Measurements from ENCODE around the gene FBXO36. TPM values are rescaled to one million over a fixed set of nuclear protein-coding genes. Genes with fewer than 3 reads are reported as not detected.

FBXO36 gene
- total and polyA plus RNA-seq, 7 donors, result 0.90 to 3.5 (median 2.9) TPM

- no peaks in the 10 kb centered on the region for H3K36me3 ChIP-seq
- no peaks in the 10 kb centered on the region for H3K27me3 ChIP-seq
- no peak overlapping the region for H3K27ac ChIP-seq
- no peak for DNase-seq
- 90% methylated on average over 10 of the region's 10 CpGs for WGBS, 2 donors
- no peaks in the 10 kb centered on the region for H3K9me3 ChIP-seq
- intact Hi-C loops (cut with DNase I), result no loop called here
- TF ChIP-seq POLR2AphosphoS5 (IDR thresholded peaks at IDR 0.05) (no peak), EP300 (IDR thresholded peaks at IDR 0.05) (no peak), POLR2A (IDR thresholded peaks at IDR 0.05) (no peak), CTCF (IDR thresholded peaks at IDR 0.05) (no peak)
- H3K4me1 ChIP-seq, result peaks cover 0 to 22% (median 14%) of the 10 kb centered on the region in 4 donors
- no peak overlapping the region for H3K4me3 ChIP-seq
These were observed 90.1 kb downstream of the FBXO36 start for GRCh38 chr2:230012267-230012884.

- intact Hi-C loops (cut with DNase I), result no loop called here
These were observed 94.5 kb downstream of the FBXO36 start for GRCh38 chr2:230016844-230017243.

GRCh38 chr2:230018153-230018552 lies 95.8 kb downstream of the FBXO36 start:
- intact Hi-C loops (cut with DNase I), result no loop called here
- H3K27ac ChIP-seq, result no peak overlapping the region
- H3K27me3 ChIP-seq, result no peaks in the 10 kb centered on the region
- DNase-seq, result no peak
- H3K9me3 ChIP-seq, result no peaks in the 10 kb centered on the region
- no peak for TF ChIP-seq POLR2AphosphoS5 (IDR thresholded peaks at IDR 0.05)
- H3K36me3 ChIP-seq, result no peaks in the 10 kb centered on the region
- H3K4me1 ChIP-seq, result no peaks in the 10 kb centered on the region
- no peak overlapping the region for H3K4me3 ChIP-seq
- 91 to 93% methylated on average over 4 of the region's 4 CpGs for WGBS, 2 donors

More at GRCh38 chr2:230016844-230017243, 94.5 kb downstream of the FBXO36 start:
- no peak overlapping the region for H3K27ac ChIP-seq
- DNase-seq, result no peak
- no peak overlapping the region for H3K4me3 ChIP-seq
- H3K4me1 ChIP-seq, result peaks cover 0 to 2% (median 1%) of the 10 kb centered on the region in 4 donors
- H3K27me3 ChIP-seq, result no peaks in the 10 kb centered on the region
- no peaks in the 10 kb centered on the region for H3K9me3 ChIP-seq
- no peaks in the 10 kb centered on the region for H3K36me3 ChIP-seq
- TF ChIP-seq CTCF (IDR thresholded peaks at IDR 0.05) (no peak), POLR2AphosphoS5 (IDR thresholded peaks at IDR 0.05) (no peak), POLR2A (IDR thresholded peaks at IDR 0.05) (no peak), EP300 (IDR thresholded peaks at IDR 0.05) (no peak)

GRCh38 chr2:230019742-230020141 lies 97.4 kb downstream of the FBXO36 start:
- WGBS, 2 donors, result 86 to 91% methylated on average over 3 of the region's 3 CpGs
- no peak for TF ChIP-seq CTCF (IDR thresholded peaks at IDR 0.05)
- no peak for TF ChIP-seq POLR2AphosphoS5 (IDR thresholded peaks at IDR 0.05)
- TF ChIP-seq POLR2A (IDR thresholded peaks at IDR 0.05), result no peak
- TF ChIP-seq EP300 (IDR thresholded peaks at IDR 0.05), result no peak
- Histone ChIP-seq H3K9me3 (no peaks in the 10 kb centered on the region), H3K36me3 (no peaks in the 10 kb centered on the region), H3K27me3 (no peaks in the 10 kb centered on the region), H3K4me1 (no peaks in the 10 kb centered on the region), H3K4me3 (no peak overlapping the region), H3K27ac (no peak overlapping the region)
- intact Hi-C loops (cut with DNase I), result no loop called here
- no peak for DNase-seq

GRCh38 chr2:230023313-230023712 lies 101.0 kb downstream of the FBXO36 start:
- Histone ChIP-seq H3K36me3 (no peaks in the 10 kb centered on the region), H3K9me3 (no peaks in the 10 kb centered on the region), H3K4me1 (no peaks in the 10 kb centered on the region), H3K27me3 (no peaks in the 10 kb centered on the region), H3K27ac (no peak overlapping the region), H3K4me3 (no peak overlapping the region)
- intact Hi-C loops (cut with DNase I), result no loop called here
- DNase-seq, result no peak
- WGBS, 2 donors, result 93 to 97% methylated on average over 4 of the region's 4 CpGs
- TF ChIP-seq EP300 (IDR thresholded peaks at IDR 0.05) (no peak), CTCF (IDR thresholded peaks at IDR 0.05) (no peak), POLR2AphosphoS5 (IDR thresholded peaks at IDR 0.05) (no peak), POLR2A (IDR thresholded peaks at IDR 0.05) (no peak)

Data from sigmoid colon (tissue), 7 donors.